Fibroblast of skin of right quadriceps (primary cell): ENCODE measurements around the gene PLAC8.
"Not testable (repeated sequence)": the region's sequence is repeated elsewhere in the genome, so short reads cannot be mapped to it uniquely, and the experiment has no call there.

Experiments
- DNase-seq: peaks from one replicate; pipeline ENCODE4 v3.0.0-alpha.2; 2013

Gene PLAC8

GRCh38 chr4:83062739-83063138, 51.8 kb downstream of the PLAC8 start:
- DNase-seq: peak; percentile 65

DNA sequence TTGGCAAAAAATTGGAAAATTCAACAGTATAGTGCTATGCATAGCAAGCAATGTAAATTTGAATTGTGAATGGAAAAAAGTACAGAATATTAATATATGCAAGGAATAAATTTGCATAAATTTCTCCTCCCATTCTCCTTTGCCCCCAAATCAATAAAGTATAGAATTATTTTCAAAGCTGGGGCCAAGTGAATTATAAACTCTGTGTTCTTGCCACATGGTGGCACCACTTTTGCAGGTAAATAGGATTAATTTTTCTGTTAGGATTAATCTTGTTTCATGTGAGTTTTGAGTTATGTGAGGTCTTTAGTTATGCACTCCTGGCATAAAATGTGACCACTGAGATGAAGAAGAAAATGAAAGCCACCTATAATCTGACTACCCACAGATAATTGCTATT, 59.6 kb downstream of the PLAC8 start:
- DNase-seq: peak; percentile 17

DNA sequence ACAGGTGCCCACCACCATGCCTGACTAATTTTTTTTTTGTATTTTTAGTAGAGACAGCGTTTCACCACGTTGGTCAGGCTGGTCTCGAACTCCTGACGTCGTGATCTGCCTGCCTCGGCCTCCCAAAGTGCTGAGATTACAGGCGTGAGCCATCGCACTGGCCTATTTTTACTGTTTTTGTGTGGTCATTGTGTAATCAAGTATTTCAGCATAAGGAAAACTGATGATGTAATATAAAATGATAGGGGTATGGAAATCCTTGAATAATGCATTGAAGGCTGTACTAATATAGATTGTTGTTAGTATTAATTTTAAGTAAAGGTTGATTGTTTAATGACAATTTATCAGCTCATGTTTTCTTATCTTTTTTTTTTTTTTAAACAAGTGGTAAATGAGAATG, 65.7 kb downstream of the PLAC8 start:
- DNase-seq: not testable (repeated sequence)

GRCh38 chr4:83046693-83047473, 67.6 kb downstream of the PLAC8 start:
- DNase-seq: no peak

- peak; percentile 63 for DNase-seq
Observed at GRCh38 chr4:83043801-83044407, 70.6 kb downstream of the PLAC8 start.

DNA sequence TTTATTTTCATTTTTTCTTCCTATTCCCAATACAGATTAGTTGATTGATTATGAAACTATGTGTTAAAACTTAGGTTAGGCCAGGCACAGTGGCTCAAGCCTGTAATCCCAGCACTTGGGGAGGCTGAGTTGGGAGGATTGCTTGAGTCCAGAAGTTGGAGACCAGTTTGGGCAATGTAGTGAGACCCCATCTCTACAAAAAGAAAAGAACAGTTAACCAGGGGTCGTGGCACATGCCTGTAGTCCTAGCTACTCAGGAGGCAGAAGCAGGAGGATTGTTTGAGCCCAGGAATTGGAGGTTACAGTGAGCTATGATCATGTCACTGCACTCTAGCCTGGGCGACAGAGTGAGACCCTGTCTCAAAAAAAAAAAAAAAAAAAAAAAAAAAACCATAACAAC, 71.4 kb downstream of the PLAC8 start:
- not testable (repeated sequence) for DNase-seq

GRCh38 chr4:83040269-83040668, 74.3 kb downstream of the PLAC8 start:
- no peak for DNase-seq
